A673 (cell line): ENCODE results near the gene HNF1A.

Source experiments
- EZH2 ChIP-seq: fragments of 200-600 bp; sonication (generic); IDR thresholded peaks from 2 replicates; pipeline ENCODE4 v1.6.1; 2017; ENCODE audit warnings: borderline replicate concordance, low read depth, mild to moderate bottlenecking, mixed read lengths, antibody characterized with exemption, low read length; ENCODE audit not compliant: poor library complexity, severe bottlenecking
- TF ChIP-seq, protein P1 (sequence below): fragments of 300-800, 200-600 bp; sonication (generic); conservative IDR thresholded peaks from 2 replicates; pipeline ENCODE4 v1.5.1; 2017; ENCODE audit warnings: low read depth, mild to moderate bottlenecking, antibody characterized with exemption, low read length, moderate library complexity, mixed read lengths

DNA sequence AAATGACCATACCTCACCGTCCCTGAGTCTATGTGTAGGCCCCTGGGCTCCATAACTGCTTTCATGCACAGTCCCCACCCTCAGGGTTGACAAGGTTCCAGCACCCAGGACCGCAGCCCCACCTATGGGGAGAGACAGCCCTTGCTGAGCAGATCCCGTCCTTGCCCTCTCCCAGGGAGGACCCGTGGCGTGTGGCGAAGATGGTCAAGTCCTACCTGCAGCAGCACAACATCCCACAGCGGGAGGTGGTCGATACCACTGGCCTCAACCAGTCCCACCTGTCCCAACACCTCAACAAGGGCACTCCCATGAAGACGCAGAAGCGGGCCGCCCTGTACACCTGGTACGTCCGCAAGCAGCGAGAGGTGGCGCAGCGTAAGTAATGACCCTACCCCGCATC is 10.3 kb downstream of the HNF1A start:
- TF ChIP-seq, protein P1, sequence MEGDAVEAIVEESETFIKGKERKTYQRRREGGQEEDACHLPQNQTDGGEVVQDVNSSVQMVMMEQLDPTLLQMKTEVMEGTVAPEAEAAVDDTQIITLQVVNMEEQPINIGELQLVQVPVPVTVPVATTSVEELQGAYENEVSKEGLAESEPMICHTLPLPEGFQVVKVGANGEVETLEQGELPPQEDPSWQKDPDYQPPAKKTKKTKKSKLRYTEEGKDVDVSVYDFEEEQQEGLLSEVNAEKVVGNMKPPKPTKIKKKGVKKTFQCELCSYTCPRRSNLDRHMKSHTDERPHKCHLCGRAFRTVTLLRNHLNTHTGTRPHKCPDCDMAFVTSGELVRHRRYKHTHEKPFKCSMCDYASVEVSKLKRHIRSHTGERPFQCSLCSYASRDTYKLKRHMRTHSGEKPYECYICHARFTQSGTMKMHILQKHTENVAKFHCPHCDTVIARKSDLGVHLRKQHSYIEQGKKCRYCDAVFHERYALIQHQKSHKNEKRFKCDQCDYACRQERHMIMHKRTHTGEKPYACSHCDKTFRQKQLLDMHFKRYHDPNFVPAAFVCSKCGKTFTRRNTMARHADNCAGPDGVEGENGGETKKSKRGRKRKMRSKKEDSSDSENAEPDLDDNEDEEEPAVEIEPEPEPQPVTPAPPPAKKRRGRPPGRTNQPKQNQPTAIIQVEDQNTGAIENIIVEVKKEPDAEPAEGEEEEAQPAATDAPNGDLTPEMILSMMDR: no peak
- no peak for TF ChIP-seq EZH2
